ENCODE results near the gene BEST3.

Gene BEST3

GRCh38 chr12:69698769-69699540 is at the start of gene BEST3:
TSS of gene BEST3 (minus strand) at chr12:69699303. CDS start at chr12:69697798, 1,505 bp downstream.
- DNase-seq, result no peak

GRCh38 chr12:69744109-69744508 is 45.0 kb upstream of the BEST3 start:
- no peak for DNase-seq

GRCh38 chr12:69739287-69740191 is 40.4 kb upstream of the BEST3 start:
- peak in 51 of 58 donors; percentile 1 to 60 (median 31) for DNase-seq

GRCh38 chr12:69738351-69739286 is 39.5 kb upstream of the BEST3 start, which contains the start of gene RAB3IP:
TSS of gene RAB3IP (plus strand) at chr12:69738860. CDS start at chr12:69755409, 16,549 bp downstream.
- DNase-seq, result peak; percentile 12 to 89 (median 79)

GRCh38 chr12:69733638-69734037 is 34.5 kb upstream of the BEST3 start:
- DNase-seq, result no peak

- no peak for DNase-seq
Observed at GRCh38 chr12:69732088-69732487, 33.0 kb upstream of the BEST3 start.

- DNase-seq, result no peak
Observed at GRCh38 chr12:69726922-69727321, 27.8 kb upstream of the BEST3 start.

- no peak for DNase-seq
Observed at GRCh38 chr12:69720750-69721149, 21.6 kb upstream of the BEST3 start.

- DNase-seq, result no peak
Observed at GRCh38 chr12:69719336-69720316, 20.5 kb upstream of the BEST3 start.

GRCh38 chr12:69714542-69714941 is 15.4 kb upstream of the BEST3 start:
- no peak for DNase-seq

- no peak for DNase-seq
Observed at GRCh38 chr12:69712826-69713225, 13.7 kb upstream of the BEST3 start.

- DNase-seq, result no peak
Observed at GRCh38 chr12:69708649-69709048, 9.5 kb upstream of the BEST3 start.

- DNase-seq, result no peak
Observed at GRCh38 chr12:69704357-69704756, 5.3 kb upstream of the BEST3 start.

GRCh38 chr12:69703146-69703642 is 4.1 kb upstream of the BEST3 start:
- no peak for DNase-seq

GRCh38 chr12:69701826-69702225 is 2.7 kb upstream of the BEST3 start:
- DNase-seq, result peak in 26 of 58 donors; percentile 1 to 74 (median 22)

- DNase-seq, result no peak
Observed at GRCh38 chr12:69698054-69698453, 1.0 kb downstream of the BEST3 start.

- DNase-seq, result no peak
Observed at GRCh38 chr12:69694123-69694522, 5.0 kb downstream of the BEST3 start.

GRCh38 chr12:69689638-69690037 is 9.5 kb downstream of the BEST3 start:
- no peak for DNase-seq
